Stomach (tissue), 9 donors: ENCODE results near the gene APOL1. TPM values are rescaled to one million over a fixed set of nuclear protein-coding genes. Genes with fewer than 3 reads are reported as not detected.
"Not testable (repeated sequence)": the region's sequence is repeated elsewhere in the genome, so short reads cannot be mapped to it uniquely, and the experiment has no call there.

Experiments used
- DNase-seq, 2 donors: peaks; one replicate each; pipeline versions ENCODE4 v3.0.0 to v3.0.0-alpha.2; 2013 to 2019
- H3K27ac ChIP-seq, 5 donors: fragments of 200-600 bp in 4 of 5; sonication (generic) in 4 of 5; one replicate each; pipeline ENCODE4 v1.5.1; 2013 to 2019; ENCODE audit warnings: mild to moderate bottlenecking in 1 of 5, moderate library complexity in 1 of 5
- H3K27me3 ChIP-seq, 3 donors: fragments of 200-600 bp; sonication (generic); one replicate each; pipeline ENCODE4 v1.5.1; 2017 to 2019; ENCODE audit warnings: mixed run types in 1 of 3
- H3K36me3 ChIP-seq, 4 donors: fragments of 200-600 bp; sonication (generic); 1 replicate in 3 of 4; 2 replicates in 1 of 4; pipeline ENCODE4 v1.5.1; 2016 to 2019
- H3K4me1 ChIP-seq, 4 donors: fragments of 200-600 bp; sonication (generic); one replicate each; pipeline ENCODE4 v1.5.1; 2016 to 2019
- H3K4me3 ChIP-seq, 4 donors: fragments of 200-600 bp; sonication (generic) in 3 of 4; one replicate each; pipeline ENCODE4 v1.5.1; 2016 to 2019; ENCODE audit warnings: mild to moderate bottlenecking in 1 of 4
- H3K9me3 ChIP-seq, 4 donors: fragments of 200-600 bp; sonication (generic); one replicate each; pipeline ENCODE4 v1.5.1; 2016 to 2019
- EP300 ChIP-seq: sonication (generic); formaldehyde crosslinking; IDR thresholded peaks from one replicate; pipeline ENCODE4 v1.6.1; 2017; ENCODE audit warnings: antibody characterized with exemption
- POLR2A ChIP-seq, 4 donors: fragments of 450-650 bp; IDR thresholded peaks; one replicate each; pipeline ENCODE4 v1.6.1; 2016; ENCODE audit warnings: antibody characterized with exemption in 4 of 4, control low read depth in 2 of 4, mild to moderate bottlenecking in 1 of 4, moderate library complexity in 1 of 4
- POLR2AphosphoS5 ChIP-seq, 3 donors: sonication (generic); formaldehyde crosslinking; IDR thresholded peaks; one replicate each; pipeline ENCODE4 v1.6.1; 2016; ENCODE audit warnings: antibody characterized with exemption in 3 of 3
- WGBS, 5 donors: extraction: QIAGEN DNeasy Blood & Tissue Kit in 3 of 5; methylation state at CpG; one replicate each; pipeline versions ENCODE4 v1.1.5 to v1.1.7; 2013 to 2018; 5-methylcytosine and 5-hydroxymethylcytosine counted together
- intact Hi-C: fragments of 100-400 bp; cut with DNase I; formaldehyde crosslinking; loops from one replicate; pipeline ENCODE4 v1.15.1; 2023; ENCODE audit warnings: low total_unique reads
- polyA plus RNA-seq, 3 donors: library from polyadenylated mRNA; stranded (reverse); fragments of 200-250 nt; gene quantifications; one replicate each; pipeline ENCODE4 v1.2.3, GENCODE V29; 2013
- total RNA-seq, 5 donors: library from RNA; depleted of rRNA; stranded (reverse); fragments of >200 nt; gene quantifications; one replicate each; pipeline versions ENCODE4 v1.1.0 to v1.2.3, GENCODE V29; 2014 to 2016
- TF ChIP-seq, protein P1 (sequence below), 7 experiments: fragments of 450-650 bp in 4 of 7; fragments of 200-600 bp in 3 of 7; sonication (generic) in 3 of 7; IDR thresholded peaks; one replicate each; pipeline ENCODE4 v1.5.1; 2016 to 2019; ENCODE audit warnings: antibody characterized with exemption in 7 of 7, control low read depth in 2 of 7, mild to moderate bottlenecking in 1 of 7
- donor health status: healthy with polysubstance abuse.
- donor health status: Bipolar disorder and iron deficiency.
- donor health status: healthy.

The APOL1 gene
- total and polyA plus RNA-seq, 8 donors: 5.2 to 87.5 (median 38.5) TPM

DNA sequence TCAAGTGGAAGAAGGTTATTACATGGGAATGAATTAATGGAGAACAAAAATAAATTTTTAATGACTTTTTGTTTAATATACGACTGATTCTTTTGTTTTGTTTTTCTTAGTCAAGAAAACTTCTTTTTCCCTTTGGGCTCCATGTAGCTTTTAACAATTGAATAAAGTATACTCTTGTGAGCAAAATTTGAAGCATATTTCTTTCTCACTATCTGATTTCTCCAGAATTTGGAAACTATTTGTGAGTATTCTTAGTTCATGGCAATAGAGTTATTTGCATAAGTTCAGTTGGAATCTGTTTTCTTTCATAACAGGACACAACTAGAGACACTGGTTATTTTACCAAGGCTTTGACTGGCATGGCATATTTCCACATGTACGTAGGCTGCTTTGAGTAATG lies 3.8 kb upstream of the APOL1 start:
- Histone ChIP-seq H3K27me3 (no peaks in the 10 kb centered on the region), H3K36me3 (no peaks in the 10 kb centered on the region), H3K9me3 (no peaks in the 10 kb centered on the region), H3K4me3 (no peak overlapping the region), H3K4me1 (peaks cover 19 to 35% (median 25%) of the 10 kb centered on the region in 4 donors), H3K27ac (peak overlapping the region in 2 of 5 donors; percentile 68 to 74)
- no peak for TF ChIP-seq POLR2A (IDR thresholded peaks at IDR 0.05)
- no peak for TF ChIP-seq POLR2AphosphoS5 (IDR thresholded peaks at IDR 0.05)
- TF ChIP-seq, protein P1, sequence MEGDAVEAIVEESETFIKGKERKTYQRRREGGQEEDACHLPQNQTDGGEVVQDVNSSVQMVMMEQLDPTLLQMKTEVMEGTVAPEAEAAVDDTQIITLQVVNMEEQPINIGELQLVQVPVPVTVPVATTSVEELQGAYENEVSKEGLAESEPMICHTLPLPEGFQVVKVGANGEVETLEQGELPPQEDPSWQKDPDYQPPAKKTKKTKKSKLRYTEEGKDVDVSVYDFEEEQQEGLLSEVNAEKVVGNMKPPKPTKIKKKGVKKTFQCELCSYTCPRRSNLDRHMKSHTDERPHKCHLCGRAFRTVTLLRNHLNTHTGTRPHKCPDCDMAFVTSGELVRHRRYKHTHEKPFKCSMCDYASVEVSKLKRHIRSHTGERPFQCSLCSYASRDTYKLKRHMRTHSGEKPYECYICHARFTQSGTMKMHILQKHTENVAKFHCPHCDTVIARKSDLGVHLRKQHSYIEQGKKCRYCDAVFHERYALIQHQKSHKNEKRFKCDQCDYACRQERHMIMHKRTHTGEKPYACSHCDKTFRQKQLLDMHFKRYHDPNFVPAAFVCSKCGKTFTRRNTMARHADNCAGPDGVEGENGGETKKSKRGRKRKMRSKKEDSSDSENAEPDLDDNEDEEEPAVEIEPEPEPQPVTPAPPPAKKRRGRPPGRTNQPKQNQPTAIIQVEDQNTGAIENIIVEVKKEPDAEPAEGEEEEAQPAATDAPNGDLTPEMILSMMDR (IDR thresholded peaks at IDR 0.05): no peak
- TF ChIP-seq EP300: no peak
- intact Hi-C loops: no loop called here
- DNase-seq: no peak
- 90 to 96% (median 94%) methylated on average over 2 of the region's 2 CpGs for WGBS, 5 donors

DNA sequence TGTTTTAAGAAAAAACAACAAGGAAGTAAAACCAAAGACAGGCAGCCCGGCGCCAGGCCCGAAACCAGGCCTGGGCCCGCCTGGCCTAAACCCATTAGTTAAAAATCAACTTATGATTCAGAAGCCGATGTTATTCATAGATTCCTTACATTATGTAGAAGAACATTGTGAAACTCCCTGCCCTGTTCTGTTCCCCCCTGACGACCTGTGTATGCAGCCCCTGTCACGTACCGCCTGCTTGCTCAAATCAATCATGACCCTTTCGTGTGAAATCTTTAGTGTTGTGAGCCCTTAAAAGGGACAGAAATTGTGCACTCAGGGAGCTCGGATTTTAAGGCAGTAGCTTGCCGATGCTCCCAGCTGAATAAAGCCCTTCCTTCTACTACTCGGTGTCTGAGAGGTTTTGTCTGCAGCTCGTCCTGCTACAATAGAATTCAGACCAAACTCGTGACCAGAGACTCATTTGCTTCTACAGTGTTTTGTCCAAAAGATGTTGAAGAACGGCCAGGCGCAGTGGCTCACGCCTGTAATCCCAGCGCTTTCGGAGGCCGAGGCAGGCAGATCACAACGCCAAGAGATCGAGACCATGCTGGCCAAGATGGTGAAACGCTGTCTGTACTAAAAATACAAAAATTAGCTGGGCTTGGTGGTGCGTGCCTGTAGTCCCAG lies 2.5 kb upstream of the APOL1 start:
- intact Hi-C loops, H3K27me3 ChIP-seq, DNase-seq, H3K4me3 ChIP-seq, H3K36me3 ChIP-seq, H3K9me3 ChIP-seq: not testable (repeated sequence)
- Histone ChIP-seq H3K27ac (peak overlapping the region in 3 of 5 donors; percentile 13 to 74 (median 68)), H3K4me1 (peaks cover 26 to 36% (median 31%) of the 10 kb centered on the region in 4 donors)
- 76 to 83% (median 80%) methylated on average over 24 of the region's 24 CpGs for WGBS, 5 donors

DNA sequence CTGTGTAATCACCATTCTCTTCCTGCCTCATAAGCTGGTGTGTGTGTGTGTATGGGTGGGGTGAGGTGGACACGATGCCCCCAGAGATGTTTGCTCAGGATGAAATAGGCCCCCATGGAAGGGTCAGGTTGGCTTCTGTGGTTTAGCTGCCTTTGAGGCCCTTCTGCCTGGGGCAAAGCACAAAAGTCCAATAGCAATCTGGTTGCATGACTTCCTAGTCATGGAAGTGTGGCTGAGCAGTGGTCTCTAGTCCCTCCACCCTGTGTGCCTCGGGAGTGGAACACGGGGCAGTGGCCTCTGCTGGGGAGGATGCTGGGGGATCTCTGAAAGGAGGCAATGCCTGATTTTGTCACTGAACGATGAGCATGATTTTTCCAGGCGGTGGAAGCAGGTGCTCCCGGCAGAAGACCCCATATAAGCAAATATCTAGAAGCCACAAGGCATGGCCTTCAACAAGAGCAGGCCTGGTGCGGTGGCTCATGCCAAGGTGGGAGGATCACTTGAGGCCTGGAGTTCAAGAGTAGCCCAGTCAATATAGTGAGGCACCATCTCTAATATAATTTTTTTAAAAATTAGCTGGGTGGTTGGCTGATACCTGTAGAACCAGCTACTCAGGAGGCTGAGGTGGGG lies 839 bp upstream of the APOL1 start:
- DNase-seq, H3K4me3 ChIP-seq, H3K36me3 ChIP-seq, intact Hi-C loops, H3K9me3 ChIP-seq, H3K27me3 ChIP-seq: not testable (repeated sequence)
- 79 to 89% (median 85%) methylated on average over 7 of the region's 7 CpGs for WGBS, 5 donors
- peak overlapping the region in 4 of 5 donors; percentile 83 to 91 (median 87) for H3K27ac ChIP-seq
- peaks cover 26 to 50% (median 37%) of the 10 kb centered on the region in 4 donors for H3K4me1 ChIP-seq

DNA sequence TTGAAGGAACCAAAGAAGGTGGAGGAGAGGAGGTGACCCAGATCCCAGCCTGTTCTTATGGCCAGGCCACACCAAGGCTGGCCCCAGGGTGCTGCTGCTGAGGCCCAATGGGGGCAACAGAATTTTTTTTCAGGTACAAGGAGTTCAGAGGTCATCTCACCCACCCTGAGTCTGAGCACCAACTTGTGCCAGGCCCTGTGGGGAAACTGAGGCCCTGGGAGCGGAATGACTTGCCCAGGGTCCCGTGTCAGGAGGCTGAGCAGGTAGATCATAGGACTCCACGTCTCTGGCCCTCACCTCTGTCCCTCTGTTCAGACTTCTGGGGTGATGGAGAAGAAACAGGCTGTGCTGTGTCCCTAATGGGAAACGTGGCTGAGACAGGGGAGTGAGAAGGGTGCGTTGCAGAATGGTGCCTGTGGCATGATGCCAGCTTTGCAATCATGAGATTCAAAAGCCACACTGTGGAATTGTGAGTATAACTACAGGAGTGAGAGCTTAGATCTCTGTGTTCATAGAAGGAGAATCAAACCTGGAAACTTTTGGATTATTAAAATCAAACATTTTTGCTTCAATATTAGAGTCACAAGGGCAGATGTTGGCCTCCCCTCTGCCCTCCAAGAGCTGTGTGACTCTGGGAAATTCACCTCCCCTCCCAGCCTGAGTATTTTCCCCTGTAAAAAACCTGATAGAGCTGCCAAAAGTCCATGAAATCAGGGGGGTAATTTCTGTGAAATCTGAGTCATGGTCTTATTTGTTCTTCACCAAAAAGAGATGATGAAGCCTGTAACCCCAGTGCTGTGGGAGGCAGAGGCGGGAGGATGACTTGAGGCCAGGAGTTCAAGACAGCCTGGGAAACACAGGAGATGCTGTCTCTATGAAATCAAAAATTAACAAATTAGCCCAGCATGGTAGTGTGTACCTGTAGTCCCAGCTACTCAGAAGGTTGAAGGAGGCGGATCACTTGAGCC lies 874 bp downstream of the APOL1 start:
- Histone ChIP-seq H3K36me3 (peaks cover 0 to 27% (median 16%) of the 10 kb centered on the region in 4 donors), H3K4me1 (peaks cover 32 to 66% (median 48%) of the 10 kb centered on the region in 4 donors), H3K9me3 (no peaks in the 10 kb centered on the region), H3K27me3 (no peaks in the 10 kb centered on the region), H3K4me3 (peak overlapping the region; percentile 51 to 72 (median 52)), H3K27ac (peak overlapping the region; percentile 58 to 91 (median 84))
- 46 to 55% (median 52%) methylated on average over 6 to 7 of the region's 7 CpGs for WGBS, 5 donors
- DNase-seq: peak; percentile 66 to 68
- TF ChIP-seq POLR2A (IDR thresholded peaks at IDR 0.05) (no peak), POLR2AphosphoS5 (IDR thresholded peaks at IDR 0.05) (no peak), EP300 (no peak)
- TF ChIP-seq, protein P1 (IDR thresholded peaks at IDR 0.05): no peak
- intact Hi-C loops: no loop called here

DNA sequence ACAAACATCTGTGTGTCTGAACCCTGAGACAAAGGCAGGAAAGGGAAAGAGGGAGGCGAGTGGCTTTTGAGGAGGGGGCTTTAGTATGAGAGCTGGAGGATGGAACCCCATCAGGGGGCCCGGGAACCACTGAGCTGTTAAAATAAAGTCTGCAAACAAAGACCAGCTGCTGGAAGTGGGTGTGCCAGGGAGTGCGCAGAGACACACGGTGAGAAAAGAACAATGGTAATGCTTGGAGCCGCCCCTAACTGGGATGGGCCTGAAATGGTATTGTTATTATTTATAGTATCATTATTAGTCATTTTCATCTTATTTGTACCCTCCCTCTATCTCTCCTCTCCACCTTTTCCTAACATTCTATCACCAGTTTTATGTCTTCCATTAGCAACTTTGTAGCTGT lies 2.6 kb downstream of the APOL1 start:
- DNase-seq, H3K9me3 ChIP-seq, intact Hi-C loops, H3K27me3 ChIP-seq: not testable (repeated sequence)
- Histone ChIP-seq H3K36me3 (peaks cover 0 to 45% (median 29%) of the 10 kb centered on the region in 4 donors), H3K4me1 (peaks cover 39 to 77% (median 54%) of the 10 kb centered on the region in 4 donors), H3K27ac (peak overlapping the region in 4 of 5 donors; percentile 83 to 91 (median 87)), H3K4me3 (peak overlapping the region in 2 of 4 donors; percentile 51 to 72)
- 35 to 80% (median 80%) methylated on average over 1 to 2 of the region's 5 CpGs; no CpG with 5 or more reads in 2 of the 5 donors for WGBS, 5 donors
